SU-DHL-6 (cell line): ENCODE results near the gene PPP2R3B.

Source experiments
- H2AFZ ChIP-seq: fragments of 200-600 bp; sonication (generic); 2 replicates; pipeline ENCODE4 v1.6.1; 2014; ENCODE audit warnings: low read depth, mild to moderate bottlenecking, moderate library complexity, mixed read lengths, antibody characterized with exemption, low read length; ENCODE audit not compliant: severe bottlenecking
- H3F3A ChIP-seq: fragments of 200-600 bp; shearing (Covaris generic); 2 replicates; pipeline ENCODE4 v1.6.0; 2016; ENCODE audit warnings: antibody characterized with exemption, mild to moderate bottlenecking; ENCODE audit not compliant: insufficient read depth
- H3K27ac ChIP-seq: fragments of 200-600 bp; sonication (generic); 2 replicates; pipeline ENCODE4 v1.5.1; 2016; ENCODE audit warnings: low read depth, mild to moderate bottlenecking, low read length, moderate library complexity, mixed read lengths
- H3K27me3 ChIP-seq: fragments of 200-600 bp; sonication (generic), shearing (Covaris generic); 2 replicates; pipeline ENCODE4 v1.6.0; 2014; ENCODE audit warnings: mild to moderate bottlenecking, low read length
- H3K36me3 ChIP-seq: fragments of 200-600 bp; sonication (generic); 2 replicates; pipeline ENCODE4 v1.6.1; 2014; ENCODE audit warnings: mild to moderate bottlenecking, low read length, mixed read lengths
- H3K4me2 ChIP-seq: fragments of 300-600, 200-600 bp; shearing (Covaris generic), sonication (generic); 2 replicates; pipeline ENCODE4 v1.6.0; 2014; ENCODE audit warnings: low read length, low read depth, mild to moderate bottlenecking; ENCODE audit not compliant: poor library complexity, severe bottlenecking
- H3K4me3 ChIP-seq: fragments of 200-600 bp; sonication (generic); 2 replicates; pipeline ENCODE4 v1.5.1; 2014; ENCODE audit warnings: antibody characterized with exemption, low read length, mild to moderate bottlenecking, mixed read lengths; ENCODE audit not compliant: insufficient read depth, poor library complexity, severe bottlenecking
- H3K79me2 ChIP-seq: fragments of 200-600 bp; sonication (generic); 2 replicates; pipeline ENCODE4 v1.6.1; 2014; ENCODE audit warnings: mild to moderate bottlenecking, low read length, moderate library complexity; ENCODE audit not compliant: insufficient read depth
- H3K9ac ChIP-seq: fragments of 200-600 bp; sonication (generic); 2 replicates; pipeline ENCODE4 v1.7.0; 2014; ENCODE audit warnings: mild to moderate bottlenecking, low read length
- H3K9me2 ChIP-seq: fragments of 200-600 bp; sonication (generic); replicated peaks from 2 replicates; pipeline ENCODE4 v1.6.1; 2014; ENCODE audit warnings: low read length; ENCODE audit not compliant: insufficient read depth
- H3K9me3 ChIP-seq: fragments of 200-600 bp; sonication (generic); 2 replicates; pipeline ENCODE4 v1.6.1; 2014; ENCODE audit warnings: low read length, mixed read lengths; ENCODE audit not compliant: insufficient read depth
- H4K20me1 ChIP-seq: fragments of 200-600 bp; sonication (generic); 2 replicates; pipeline ENCODE4 v1.6.1; 2014; ENCODE audit warnings: low read depth, mild to moderate bottlenecking, antibody characterized with exemption, low read length, moderate library complexity, mixed read lengths
- EZH2phosphoT487 ChIP-seq: fragments of 200-600 bp; sonication (generic), shearing (Covaris generic); conservative IDR thresholded peaks from 2 replicates; pipeline ENCODE4 v1.6.1; 2018; ENCODE audit warnings: mild to moderate bottlenecking, antibody characterized with exemption, low read length, moderate library complexity, mixed read lengths
- TF ChIP-seq, protein P1 (sequence below): fragments of 200-600 bp; sonication (generic); IDR thresholded peaks from one replicate; pipeline ENCODE4 v1.5.1; 2017; ENCODE audit warnings: antibody characterized with exemption, mild to moderate bottlenecking, low read length, moderate library complexity; ENCODE audit not compliant: insufficient read depth, poor library complexity, severe bottlenecking

Gene PPP2R3B, protein sequence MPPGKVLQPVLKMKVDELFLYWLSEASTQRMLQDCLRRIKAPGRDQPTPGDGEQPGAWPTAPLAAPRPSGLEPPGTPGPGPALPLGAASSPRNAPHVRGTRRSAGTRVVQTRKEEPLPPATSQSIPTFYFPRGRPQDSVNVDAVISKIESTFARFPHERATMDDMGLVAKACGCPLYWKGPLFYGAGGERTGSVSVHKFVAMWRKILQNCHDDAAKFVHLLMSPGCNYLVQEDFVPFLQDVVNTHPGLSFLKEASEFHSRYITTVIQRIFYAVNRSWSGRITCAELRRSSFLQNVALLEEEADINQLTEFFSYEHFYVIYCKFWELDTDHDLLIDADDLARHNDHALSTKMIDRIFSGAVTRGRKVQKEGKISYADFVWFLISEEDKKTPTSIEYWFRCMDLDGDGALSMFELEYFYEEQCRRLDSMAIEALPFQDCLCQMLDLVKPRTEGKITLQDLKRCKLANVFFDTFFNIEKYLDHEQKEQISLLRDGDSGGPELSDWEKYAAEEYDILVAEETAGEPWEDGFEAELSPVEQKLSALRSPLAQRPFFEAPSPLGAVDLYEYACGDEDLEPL

DNA sequence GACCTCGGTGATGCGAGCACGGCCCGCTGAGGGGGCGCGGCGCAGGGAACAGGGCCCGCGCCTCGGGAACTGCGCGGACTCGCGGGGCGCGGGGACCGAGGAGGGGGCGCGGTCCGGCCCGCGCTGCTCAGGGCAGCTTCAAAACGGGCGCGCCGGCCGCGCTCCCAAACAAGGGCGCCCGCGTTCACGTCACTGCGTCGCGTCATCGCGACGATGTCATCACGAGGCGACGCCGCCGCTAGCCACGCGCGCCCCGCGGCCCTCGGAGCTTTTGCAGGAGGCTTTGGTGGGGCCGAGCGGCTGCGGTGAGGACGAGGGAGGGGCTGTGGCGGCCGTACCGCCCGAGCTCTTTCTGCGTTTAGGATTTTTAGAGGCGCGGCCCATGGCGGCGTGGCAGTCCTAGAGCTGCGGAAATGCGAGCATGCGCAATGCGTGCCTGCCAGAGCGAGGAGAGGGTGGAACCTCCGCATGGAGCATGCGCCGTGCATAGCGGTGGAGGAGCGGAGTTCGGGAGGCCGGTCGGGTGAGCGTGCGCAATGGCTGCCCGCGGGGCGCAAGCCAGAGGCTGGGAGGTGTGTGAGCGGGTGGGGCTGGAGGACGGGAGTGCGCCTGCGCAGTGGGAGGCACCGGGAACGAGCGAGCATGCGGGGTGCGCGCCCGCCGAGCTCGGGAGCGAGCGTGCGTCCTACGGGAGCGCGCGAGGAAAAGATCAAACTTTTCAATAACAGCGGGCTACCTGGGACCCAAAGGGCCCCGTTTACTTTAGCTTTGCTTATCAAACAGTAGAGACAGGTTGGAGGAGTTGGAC is at the start of gene PPP2R3B:
Gene PPP2R3B (minus strand): TSS at position 140 of the 808 bp plus-strand sequence. CDS start 216 bp downstream, outside the sequence.
- no peaks in the 10 kb centered on the region for H3K27me3 ChIP-seq
- peak within 1 kb of the TSS; percentile 78 for H3K9ac ChIP-seq
- peaks cover 18% of the 10 kb centered on the region for H3F3A ChIP-seq
- H3K36me3 ChIP-seq: no peaks in the 10 kb centered on the region
- H3K4me2 ChIP-seq: peak within 1 kb of the TSS; percentile 86
- peak within 1 kb of the TSS; percentile 73 for H2AFZ ChIP-seq
- no peaks in the 10 kb centered on the region for H3K9me2 ChIP-seq
- no peaks in the 10 kb centered on the region for H3K9me3 ChIP-seq
- peak within 1 kb of the TSS; percentile 76 for H3K4me3 ChIP-seq
- H3K27ac ChIP-seq: peak within 1 kb of the TSS; percentile 92
- H4K20me1 ChIP-seq: no peaks in the 10 kb centered on the region
- TF ChIP-seq, protein P1, sequence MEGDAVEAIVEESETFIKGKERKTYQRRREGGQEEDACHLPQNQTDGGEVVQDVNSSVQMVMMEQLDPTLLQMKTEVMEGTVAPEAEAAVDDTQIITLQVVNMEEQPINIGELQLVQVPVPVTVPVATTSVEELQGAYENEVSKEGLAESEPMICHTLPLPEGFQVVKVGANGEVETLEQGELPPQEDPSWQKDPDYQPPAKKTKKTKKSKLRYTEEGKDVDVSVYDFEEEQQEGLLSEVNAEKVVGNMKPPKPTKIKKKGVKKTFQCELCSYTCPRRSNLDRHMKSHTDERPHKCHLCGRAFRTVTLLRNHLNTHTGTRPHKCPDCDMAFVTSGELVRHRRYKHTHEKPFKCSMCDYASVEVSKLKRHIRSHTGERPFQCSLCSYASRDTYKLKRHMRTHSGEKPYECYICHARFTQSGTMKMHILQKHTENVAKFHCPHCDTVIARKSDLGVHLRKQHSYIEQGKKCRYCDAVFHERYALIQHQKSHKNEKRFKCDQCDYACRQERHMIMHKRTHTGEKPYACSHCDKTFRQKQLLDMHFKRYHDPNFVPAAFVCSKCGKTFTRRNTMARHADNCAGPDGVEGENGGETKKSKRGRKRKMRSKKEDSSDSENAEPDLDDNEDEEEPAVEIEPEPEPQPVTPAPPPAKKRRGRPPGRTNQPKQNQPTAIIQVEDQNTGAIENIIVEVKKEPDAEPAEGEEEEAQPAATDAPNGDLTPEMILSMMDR: no peak
- no peak for TF ChIP-seq EZH2phosphoT487
- H3K79me2 ChIP-seq: peaks cover 11% of the 10 kb centered on the region; the same call in 1 of the 2 replicates

DNA sequence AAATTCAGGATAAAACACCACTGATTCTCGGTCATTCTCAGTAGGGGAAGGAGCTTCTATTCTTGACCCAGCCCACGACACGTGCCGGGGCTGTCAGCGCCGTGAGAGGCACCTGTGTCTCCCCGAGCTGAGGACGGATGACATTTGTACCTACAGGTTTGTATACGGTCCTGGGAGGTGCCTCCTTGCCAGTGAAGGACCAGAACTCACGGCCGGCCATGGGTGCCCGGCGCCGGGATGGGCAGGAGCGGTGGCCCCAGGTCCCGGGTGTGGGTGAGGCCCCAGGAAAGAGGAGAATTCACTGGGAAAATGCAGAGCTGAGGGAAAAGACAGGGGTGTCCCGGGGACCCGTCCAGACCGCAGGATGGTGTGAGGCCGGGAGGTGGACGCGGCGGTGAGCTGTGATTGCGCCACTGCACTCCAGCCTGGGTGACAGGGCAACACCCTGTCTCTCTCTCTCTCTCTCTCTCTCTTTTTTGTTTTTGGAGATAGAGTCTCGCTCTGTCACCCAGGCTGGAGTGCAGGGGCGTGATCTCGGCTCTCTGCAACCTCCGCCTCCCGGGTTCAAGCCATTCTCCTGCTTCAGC is 48.9 kb upstream of the PPP2R3B start:
- no peaks in the 10 kb centered on the region for H3K9me3 ChIP-seq
- H3K36me3 ChIP-seq: no peaks in the 10 kb centered on the region
- H3F3A ChIP-seq: no peaks in the 10 kb centered on the region
- H4K20me1 ChIP-seq: no peaks in the 10 kb centered on the region
- no peak for TF ChIP-seq EZH2phosphoT487
- TF ChIP-seq, protein P1: no peak
- H3K4me3 ChIP-seq: no peak overlapping the region
- no peaks in the 10 kb centered on the region for H3K9me2 ChIP-seq
- H3K27ac ChIP-seq: no peak overlapping the region
- no peaks in the 10 kb centered on the region for H3K27me3 ChIP-seq
- no peak overlapping the region for H3K9ac ChIP-seq
- H3K4me2 ChIP-seq: no peak overlapping the region
- no peak overlapping the region for H2AFZ ChIP-seq
- no peaks in the 10 kb centered on the region for H3K79me2 ChIP-seq

DNA sequence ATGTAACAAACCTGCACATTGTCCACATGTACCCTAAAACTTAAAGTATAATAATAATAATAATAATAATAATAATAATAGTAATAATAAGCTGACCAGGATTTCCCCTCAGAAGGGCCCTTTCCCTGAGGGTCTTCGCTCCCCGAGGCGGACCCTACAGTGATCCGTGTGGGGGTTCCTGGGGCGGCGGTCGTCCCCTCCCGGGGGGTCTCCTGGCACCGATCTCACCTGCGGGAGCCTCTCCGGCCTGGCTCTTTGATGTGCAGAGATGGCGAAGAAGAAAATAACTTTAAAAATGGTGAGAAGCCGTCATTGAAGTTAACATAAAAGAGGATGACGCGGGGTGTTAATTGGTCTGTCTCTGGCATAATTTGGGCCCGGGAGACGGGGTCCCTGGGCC is 48.2 kb upstream of the PPP2R3B start:
- Histone ChIP-seq H2AFZ (no peak overlapping the region), H3K4me2 (no peak overlapping the region), H3K4me3 (no peak overlapping the region), H3K79me2 (no peaks in the 10 kb centered on the region), H3K36me3 (no peaks in the 10 kb centered on the region), H3F3A (no peaks in the 10 kb centered on the region), H3K27me3 (no peaks in the 10 kb centered on the region), H3K9me3 (no peaks in the 10 kb centered on the region), H4K20me1 (no peaks in the 10 kb centered on the region), H3K27ac (no peak overlapping the region), H3K9ac (no peak overlapping the region), H3K9me2 (no peaks in the 10 kb centered on the region)
- TF ChIP-seq EZH2phosphoT487: no peak
- TF ChIP-seq, protein P1: no peak
